ENCODE data around the gene TNFAIP2.

DNA sequence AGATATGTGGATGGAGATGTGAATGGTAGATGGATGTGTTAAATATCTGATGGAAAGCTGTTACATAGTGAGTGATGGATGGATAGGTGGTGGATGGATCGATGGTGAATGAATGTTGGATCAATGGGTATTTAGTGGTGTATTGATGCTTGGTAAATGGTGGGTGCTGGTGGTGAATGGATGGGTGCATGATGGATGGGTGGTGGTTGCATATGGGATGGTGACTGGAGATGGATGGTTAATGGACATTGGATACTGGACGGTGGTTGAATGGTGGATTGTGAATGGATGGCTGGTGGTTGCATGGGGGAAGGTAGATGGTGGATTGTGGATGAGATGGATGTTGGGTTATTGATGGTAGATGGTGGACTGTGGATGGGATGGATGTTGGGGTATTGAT, 41.3 kb upstream of the TNFAIP2 start:
- TF ChIP-seq, protein P1, sequence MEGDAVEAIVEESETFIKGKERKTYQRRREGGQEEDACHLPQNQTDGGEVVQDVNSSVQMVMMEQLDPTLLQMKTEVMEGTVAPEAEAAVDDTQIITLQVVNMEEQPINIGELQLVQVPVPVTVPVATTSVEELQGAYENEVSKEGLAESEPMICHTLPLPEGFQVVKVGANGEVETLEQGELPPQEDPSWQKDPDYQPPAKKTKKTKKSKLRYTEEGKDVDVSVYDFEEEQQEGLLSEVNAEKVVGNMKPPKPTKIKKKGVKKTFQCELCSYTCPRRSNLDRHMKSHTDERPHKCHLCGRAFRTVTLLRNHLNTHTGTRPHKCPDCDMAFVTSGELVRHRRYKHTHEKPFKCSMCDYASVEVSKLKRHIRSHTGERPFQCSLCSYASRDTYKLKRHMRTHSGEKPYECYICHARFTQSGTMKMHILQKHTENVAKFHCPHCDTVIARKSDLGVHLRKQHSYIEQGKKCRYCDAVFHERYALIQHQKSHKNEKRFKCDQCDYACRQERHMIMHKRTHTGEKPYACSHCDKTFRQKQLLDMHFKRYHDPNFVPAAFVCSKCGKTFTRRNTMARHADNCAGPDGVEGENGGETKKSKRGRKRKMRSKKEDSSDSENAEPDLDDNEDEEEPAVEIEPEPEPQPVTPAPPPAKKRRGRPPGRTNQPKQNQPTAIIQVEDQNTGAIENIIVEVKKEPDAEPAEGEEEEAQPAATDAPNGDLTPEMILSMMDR (conservative IDR thresholded peaks at IDR 0.05 in 1 of 2, IDR thresholded peaks at IDR 0.05 in 1 of 2; ENCODE audit: extremely low read depth in 1 of 2, insufficient read depth in 1 of 2, low read depth in 1 of 2, low read length in 2 of 2): no peak
- TF ChIP-seq EZH2 (IDR thresholded peaks at IDR 0.05; ENCODE audit: borderline replicate concordance, low read length): no peak
